8988T (cell line): Measurements from ENCODE around the gene ERAL1.
"Not testable (repeated sequence)": the region's sequence is repeated elsewhere in the genome, so short reads cannot be mapped to it uniquely, and the experiment has no call there.

Source experiments
- DNase-seq: peaks from one replicate; pipeline ENCODE4 v3.0.0; 2011

The ERAL1 gene

DNA sequence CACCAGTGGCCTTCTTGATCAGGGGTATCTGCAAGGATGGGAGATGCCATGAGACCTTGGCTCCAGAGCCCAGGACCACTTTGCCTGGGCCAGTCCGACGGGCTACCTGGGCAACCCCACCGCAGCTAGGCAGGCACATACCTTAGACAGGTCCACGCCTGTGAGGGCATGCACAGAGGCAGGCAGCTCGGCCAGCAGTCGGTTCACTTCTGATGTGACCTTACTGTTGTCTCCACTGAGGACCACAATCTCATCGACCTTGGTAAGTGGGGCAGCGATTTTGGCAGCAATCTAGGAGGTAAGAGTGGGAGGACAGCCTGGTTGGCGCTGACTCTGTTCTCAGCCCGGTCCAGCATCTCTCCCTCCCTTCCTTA, 25.7 kb downstream of the ERAL1 start:
- no peak for DNase-seq

GRCh38 chr17:28881533-28882056, 26.8 kb downstream of the ERAL1 start:
- no peak for DNase-seq

DNA sequence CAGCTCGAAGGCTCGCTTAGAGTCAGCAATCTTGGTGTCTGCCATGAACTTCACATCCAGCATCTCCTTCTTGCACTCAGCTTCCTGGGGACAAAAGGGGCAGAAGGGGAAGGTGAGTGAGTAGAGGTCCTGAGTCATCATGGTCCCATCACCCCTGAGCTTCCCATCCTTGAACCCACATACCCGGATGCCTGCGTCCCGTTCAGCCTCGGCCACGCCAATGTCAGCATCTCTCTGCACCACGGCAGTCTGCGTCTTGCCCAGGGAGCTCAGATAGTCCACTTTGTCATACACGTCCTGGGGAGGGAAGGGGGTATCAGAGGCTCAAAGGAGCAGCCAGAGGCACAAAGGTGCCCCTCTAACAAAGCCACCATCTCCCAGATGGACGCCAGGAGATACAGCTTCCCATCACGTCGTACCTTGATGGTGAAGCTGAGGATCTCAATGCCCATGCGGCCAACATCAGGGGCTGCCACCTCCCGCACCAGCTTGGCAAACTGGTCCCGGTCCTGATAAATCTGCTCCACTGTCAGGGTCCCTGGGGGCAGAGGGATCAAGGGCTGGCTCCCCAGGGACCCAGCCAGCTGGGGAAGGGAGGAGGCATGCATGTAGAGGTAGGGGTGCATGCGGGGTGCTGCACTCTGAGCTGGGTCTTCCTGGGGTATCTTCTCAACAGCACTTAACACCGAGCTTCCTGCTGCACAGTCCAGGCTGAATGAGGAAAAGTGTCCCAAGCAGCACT, 27.5 kb downstream of the ERAL1 start:
- DNase-seq: no peak

- DNase-seq: no peak
Measured at GRCh38 chr17:28883967-28884702, 29.3 kb downstream of the ERAL1 start.

DNA sequence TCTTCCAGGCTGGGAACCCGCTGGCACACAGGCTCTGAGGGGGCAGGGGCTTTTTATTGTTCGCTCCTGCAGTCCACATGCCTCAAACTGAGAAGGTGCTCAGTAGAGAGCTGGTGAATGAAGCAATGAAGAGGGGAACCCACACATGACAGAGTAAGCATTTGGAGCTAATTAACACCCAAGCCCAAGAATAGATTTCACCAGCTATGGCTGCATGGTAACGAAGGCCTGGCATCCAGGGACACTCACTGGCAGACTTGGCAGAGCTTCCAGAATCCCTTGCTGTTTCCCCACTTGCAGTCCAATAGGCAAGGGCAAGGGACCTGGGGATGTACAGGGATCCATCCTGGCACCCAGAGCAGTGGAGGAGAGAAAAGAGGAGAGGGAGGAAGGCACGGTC, 30.5 kb downstream of the ERAL1 start:
- DNase-seq: no peak

DNA sequence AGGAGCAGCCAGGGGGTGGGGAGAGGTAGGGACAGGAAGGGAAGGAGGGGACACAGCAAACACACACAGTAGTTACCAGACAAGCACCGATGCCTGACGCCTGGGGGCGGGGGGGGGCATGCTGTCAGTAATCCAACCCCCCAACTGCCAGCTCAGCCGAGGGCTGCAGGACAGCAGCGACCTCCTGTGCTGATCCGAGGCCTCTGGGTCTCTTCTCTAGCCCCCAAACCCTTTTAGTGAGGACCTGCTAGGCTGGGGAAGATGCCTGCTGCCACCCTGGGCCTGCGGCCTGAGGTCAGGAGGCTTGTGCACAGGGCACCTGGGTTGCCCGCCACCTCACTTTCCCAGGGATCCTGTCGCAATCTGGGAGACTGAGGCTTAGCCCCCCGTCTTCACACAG, 31.1 kb downstream of the ERAL1 start:
- DNase-seq: no peak

DNA sequence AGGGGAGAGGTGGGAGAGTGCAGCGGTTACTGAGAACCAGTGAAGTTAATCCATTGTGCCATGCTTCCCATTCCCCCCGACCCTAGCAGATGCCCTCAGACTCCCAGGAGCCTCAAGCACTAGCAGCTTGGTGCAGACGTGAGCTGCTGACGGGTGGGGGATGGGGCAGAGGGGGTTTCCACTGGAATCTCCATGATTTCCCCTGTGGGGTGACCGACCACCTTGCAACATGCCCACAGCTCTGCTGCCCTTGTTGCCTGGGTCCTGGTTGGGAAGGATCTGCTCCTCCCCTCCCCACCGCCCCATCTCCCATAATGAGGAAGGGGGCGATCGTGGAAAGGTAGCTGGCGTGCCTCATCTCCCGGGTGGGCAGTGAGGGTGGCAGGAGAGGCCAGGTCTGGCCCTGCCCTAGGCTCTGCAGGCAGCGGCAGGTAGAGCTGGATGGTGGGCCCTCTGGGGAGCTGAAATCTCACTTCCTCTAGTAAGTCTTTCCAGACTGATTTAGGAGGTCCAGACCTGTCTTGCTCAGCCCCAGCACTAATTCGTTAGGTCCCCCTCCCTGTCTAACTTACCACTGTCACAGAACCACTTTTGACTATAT, 33.2 kb downstream of the ERAL1 start:
- no peak for DNase-seq

- no peak for DNase-seq
Measured at GRCh38 chr17:28888832-28889231, 34.0 kb downstream of the ERAL1 start.

- no peak for DNase-seq
Measured at GRCh38 chr17:28889996-28890395, 35.2 kb downstream of the ERAL1 start.

GRCh38 chr17:28891201-28891600, 36.4 kb downstream of the ERAL1 start:
- no peak for DNase-seq

GRCh38 chr17:28892024-28892423, 37.2 kb downstream of the ERAL1 start:
- no peak for DNase-seq

DNA sequence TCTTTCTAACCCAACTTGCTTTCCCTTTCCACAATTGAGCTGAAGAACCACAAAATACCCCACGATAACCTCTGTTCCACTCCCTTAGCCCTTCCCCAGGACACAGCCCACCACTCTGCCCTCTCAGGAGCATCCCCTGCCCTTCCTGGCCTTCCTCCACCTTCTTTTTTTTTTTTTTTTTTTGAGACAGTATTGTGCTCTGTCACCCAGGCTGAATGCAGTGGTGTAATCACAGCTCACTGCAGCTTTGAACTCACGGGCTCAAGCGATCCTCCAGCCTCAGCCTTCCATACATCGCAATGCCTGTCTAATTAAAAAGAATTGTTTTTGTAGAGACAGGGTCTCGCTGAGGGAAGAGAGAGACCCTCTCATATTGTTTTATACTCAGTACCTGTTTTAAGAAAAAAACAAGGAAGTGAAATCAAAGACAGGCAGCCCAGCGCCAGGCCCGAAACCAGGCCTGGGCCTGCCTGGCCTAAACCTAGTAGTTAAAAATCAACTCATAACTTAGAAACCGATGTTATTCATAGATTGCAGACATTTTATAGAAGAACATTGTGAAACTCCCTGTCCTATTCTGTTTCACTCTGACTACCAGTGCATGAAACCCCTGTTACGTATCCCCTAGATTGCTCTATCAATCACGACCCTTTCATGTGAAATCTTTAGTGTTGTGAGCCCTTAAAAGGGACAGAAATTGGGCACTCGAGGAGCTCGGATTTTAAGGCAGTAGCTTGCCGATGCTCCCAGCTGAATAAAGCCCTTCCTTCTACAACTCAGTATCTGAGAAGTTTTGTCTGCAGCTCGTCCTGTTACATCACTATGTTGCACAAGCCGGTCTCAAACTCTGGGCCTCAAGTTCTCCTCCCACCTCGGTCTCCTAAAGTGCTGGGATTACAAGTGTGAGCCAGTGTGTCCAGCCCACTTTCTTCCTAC, 38.7 kb downstream of the ERAL1 start:
- DNase-seq: not testable (repeated sequence)

GRCh38 chr17:28895794-28896447, 41.1 kb downstream of the ERAL1 start:
- DNase-seq: peak; percentile 33

DNA sequence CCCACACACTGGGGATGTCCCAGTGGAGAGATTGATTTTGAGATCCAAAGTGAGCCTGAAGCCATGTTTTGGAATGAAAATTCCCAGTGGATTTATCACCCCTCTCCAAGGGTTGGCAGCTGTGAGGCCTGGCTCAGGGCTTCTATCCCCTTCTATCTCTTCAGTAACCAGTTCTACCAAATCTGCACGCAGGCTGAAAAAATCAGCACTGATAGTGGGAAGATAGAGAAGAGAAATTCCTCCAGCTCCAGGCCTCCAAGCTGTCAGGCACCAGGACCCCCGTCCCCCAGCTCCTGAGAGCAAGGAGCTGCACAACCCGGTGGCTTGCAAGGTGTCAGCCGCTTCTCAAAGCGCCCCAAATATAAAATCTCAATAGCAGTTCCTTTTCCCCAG, 41.7 kb downstream of the ERAL1 start:
- no peak for DNase-seq

- DNase-seq: peak; percentile 79
Measured at GRCh38 chr17:28896884-28897768, 42.3 kb downstream of the ERAL1 start, which contains the start of gene FLOT2. Gene FLOT2, minus strand, starts transcription at chr17:28897733. Its CDS starts 159 bp downstream, at chr17:28897574.

DNA sequence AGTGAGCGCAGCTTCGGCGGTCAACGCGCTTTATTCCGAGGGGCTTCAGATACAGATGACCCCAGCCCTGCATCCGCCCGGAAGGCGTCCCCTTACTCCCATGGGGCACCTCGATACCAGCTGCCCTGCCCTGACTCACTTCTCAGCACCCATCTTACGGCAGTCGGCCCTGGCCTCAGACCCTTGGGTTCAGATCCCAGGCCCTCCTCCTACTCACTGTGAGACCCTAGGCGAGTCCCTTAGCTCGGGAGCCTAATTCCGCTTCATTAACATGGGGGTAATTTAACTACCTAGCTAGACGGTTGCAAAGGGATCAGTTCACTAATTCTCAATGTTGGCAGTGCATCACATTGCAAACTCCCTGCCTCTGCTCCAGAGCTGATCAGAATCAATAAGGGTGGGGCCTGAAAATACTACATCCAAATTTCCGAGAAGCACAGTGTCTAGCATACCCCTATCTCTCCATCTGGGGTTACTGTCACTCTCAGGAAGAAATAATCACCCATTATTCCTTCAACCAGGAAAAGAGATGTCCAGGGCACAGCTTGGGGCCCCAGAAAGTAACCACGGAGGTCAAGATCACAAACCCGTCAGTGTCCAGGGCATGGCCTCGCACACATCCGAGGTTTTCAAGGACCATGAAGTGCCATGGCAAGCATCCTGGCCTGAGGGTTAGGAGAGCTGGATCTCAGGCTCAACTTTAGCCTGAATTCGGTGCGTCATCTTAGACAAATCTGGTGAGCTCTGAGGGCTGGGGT, 43.1 kb downstream of the ERAL1 start:
- no peak for DNase-seq

GRCh38 chr17:28898527-28898955, 43.7 kb downstream of the ERAL1 start:
- DNase-seq: no peak

- no peak for DNase-seq
Measured at GRCh38 chr17:28899212-28899815, 44.5 kb downstream of the ERAL1 start.

DNA sequence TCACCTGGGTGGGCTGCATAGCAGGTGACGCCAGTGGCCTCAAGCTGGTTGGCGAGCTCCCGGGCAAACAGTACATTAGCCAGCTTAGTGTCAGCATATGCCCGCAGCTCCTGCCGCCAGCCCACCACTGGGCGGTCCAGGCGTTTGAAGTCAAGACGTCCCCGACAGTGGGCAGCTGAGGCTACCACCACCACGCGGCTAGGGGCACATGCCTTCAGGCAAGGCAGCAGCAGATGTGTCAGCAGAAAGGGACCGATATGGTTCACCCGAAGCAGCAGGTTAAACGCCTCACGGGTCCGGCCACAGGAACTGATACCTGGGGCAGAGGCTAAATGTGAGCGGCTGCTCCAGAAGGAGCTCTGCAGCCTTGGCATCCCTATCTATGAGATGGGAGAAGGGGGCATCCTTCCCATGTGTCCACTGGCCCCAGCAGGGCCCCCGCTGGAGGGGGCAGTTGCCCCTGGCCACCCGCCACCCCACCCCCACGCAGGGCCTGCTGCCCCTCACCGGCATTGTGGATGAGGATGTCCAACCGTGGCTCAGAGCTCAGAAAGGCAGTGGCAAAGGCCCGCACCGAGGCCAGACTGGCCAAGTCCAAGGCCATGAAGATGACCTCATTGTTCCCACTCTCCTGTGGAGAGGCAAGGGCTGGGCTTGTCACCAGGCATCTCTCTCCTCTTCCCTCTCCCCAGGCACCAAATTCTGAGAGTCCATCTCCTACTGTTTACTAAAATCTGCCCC, 46.3 kb downstream of the ERAL1 start:
- no peak for DNase-seq
